Prostate gland (tissue), 2 donors: ENCODE results near the gene SZRD1. TPM values are rescaled to one million over a fixed set of nuclear protein-coding genes. Genes with fewer than 3 reads are reported as not detected.

ENCODE experiments used
- DNase-seq: peaks from one replicate; pipeline ENCODE4 v3.0.0-alpha.2; 2019; ENCODE audit warnings: low spot score
- H3K27ac ChIP-seq, 2 donors: fragments of 200-600 bp; sonication (generic); 2 replicates each; pipeline ENCODE4 v1.5.1; 2017 to 2019
- H3K27me3 ChIP-seq: fragments of 200-600 bp; sonication (generic); replicated peaks from 2 replicates; pipeline ENCODE4 v1.5.1; 2019; ENCODE audit not compliant: insufficient read depth
- H3K36me3 ChIP-seq, 2 donors: fragments of 200-600 bp; sonication (generic); 1 replicate in 1 of 2; 2 replicates in 1 of 2; pipeline versions ENCODE4 v1.5.1 to v1.8.1; 2017 to 2019
- H3K4me1 ChIP-seq: fragments of 200-600 bp; sonication (generic); replicated peaks from 2 replicates; pipeline ENCODE4 v1.5.1; 2019
- H3K4me3 ChIP-seq, 2 donors: fragments of 200-600 bp; sonication (generic); 2 replicates each; pipeline ENCODE4 v1.5.1; 2017 to 2019
- H3K9me3 ChIP-seq: fragments of 200-600 bp; sonication (generic); 2 replicates; pipeline ENCODE4 v1.5.1; 2017
- CTCF ChIP-seq, 4 experiments: fragments of 200-600 bp in 2 of 4; fragments of 450-650 bp in 2 of 4; sonication (generic) in 2 of 4; IDR thresholded peaks; 1 replicate in 3 of 4; 2 replicates in 1 of 4; pipeline ENCODE4 v1.5.1; 2016 to 2019; ENCODE audit warnings: antibody characterized with exemption in 4 of 4, mild to moderate bottlenecking in 2 of 4, moderate library complexity in 2 of 4
- POLR2A ChIP-seq: fragments of 450-650 bp; IDR thresholded peaks from one replicate; pipeline ENCODE4 v1.6.1; 2016; ENCODE audit warnings: antibody characterized with exemption, mild to moderate bottlenecking
- POLR2AphosphoS5 ChIP-seq: sonication (generic); formaldehyde crosslinking; IDR thresholded peaks from one replicate; pipeline ENCODE4 v1.6.1; 2017; ENCODE audit warnings: antibody characterized with exemption
- WGBS: methylation state at CpG from one replicate; pipeline ENCODE4 v1.1.5; 2018; 5-methylcytosine and 5-hydroxymethylcytosine counted together
- intact Hi-C: fragments of 100-400 bp; cut with DNase I; formaldehyde crosslinking; loops from one replicate; pipeline ENCODE4 v1.14.2; 2022
- total RNA-seq, 2 donors: library from RNA; depleted of rRNA; stranded (reverse); fragments of >200 nt; gene quantifications; one replicate each; pipeline ENCODE4 v1.1.0, GENCODE V29; 2016

The SZRD1 gene
- total RNA-seq, 2 donors from 2014 or later, result 64.8 to 78.6 TPM

- H3K4me3 ChIP-seq, result no peak overlapping the region
- no peak overlapping the region for H3K27ac ChIP-seq
- H3K36me3 ChIP-seq, result no peaks in the 10 kb centered on the region
- H3K9me3 ChIP-seq, result no peaks in the 10 kb centered on the region
- H3K4me1 ChIP-seq, result no peaks in the 10 kb centered on the region
- TF ChIP-seq POLR2AphosphoS5, result no peak
- no peak for TF ChIP-seq POLR2A
- 73% methylated on average over 9 of the region's 9 CpGs for WGBS
- H3K27me3 ChIP-seq, result no peaks in the 10 kb centered on the region
- intact Hi-C loops, result no loop called here
- DNase-seq, result no peak
Observed at GRCh38 chr1:16406868-16407267, 39.8 kb downstream of the SZRD1 start.

GRCh38 chr1:16409536-16410152, 42.6 kb downstream of the SZRD1 start:
- H3K27me3 ChIP-seq, result no peaks in the 10 kb centered on the region
- intact Hi-C loops, result no loop called here
- no peak overlapping the region for H3K4me3 ChIP-seq
- no peaks in the 10 kb centered on the region for H3K4me1 ChIP-seq
- H3K36me3 ChIP-seq, result no peaks in the 10 kb centered on the region
- TF ChIP-seq CTCF (IDR thresholded peaks at IDR 0.05) (no peak), POLR2A (no peak), POLR2AphosphoS5 (no peak)
- H3K27ac ChIP-seq, result no peak overlapping the region
- no peaks in the 10 kb centered on the region for H3K9me3 ChIP-seq
- 82% methylated on average over 25 of the region's 25 CpGs for whole genome bisulfite sequencing
- no peak for DNase-seq

- H3K4me3 ChIP-seq, result no peak overlapping the region
- H3K27ac ChIP-seq, result no peak overlapping the region
- no peaks in the 10 kb centered on the region for H3K27me3 ChIP-seq
- no peaks in the 10 kb centered on the region for H3K4me1 ChIP-seq
- DNase-seq, result no peak
- WGBS, result 96% methylated on average over 5 of the region's 5 CpGs
- H3K9me3 ChIP-seq, result no peaks in the 10 kb centered on the region
- intact Hi-C loops, result no loop called here
- TF ChIP-seq POLR2A (no peak), CTCF (IDR thresholded peaks at IDR 0.05) (no peak), POLR2AphosphoS5 (no peak)
- no peaks in the 10 kb centered on the region for H3K36me3 ChIP-seq
Observed at GRCh38 chr1:16410803-16411202, 43.8 kb downstream of the SZRD1 start.

- Histone ChIP-seq H3K4me3 (no peak overlapping the region), H3K36me3 (no peaks in the 10 kb centered on the region), H3K27me3 (no peaks in the 10 kb centered on the region), H3K9me3 (no peaks in the 10 kb centered on the region), H3K27ac (no peak overlapping the region), H3K4me1 (no peaks in the 10 kb centered on the region)
- no peak for DNase-seq
- intact Hi-C loops, result no loop called here
- TF ChIP-seq POLR2A (no peak), POLR2AphosphoS5 (no peak), CTCF (IDR thresholded peaks at IDR 0.05) (no peak)
- WGBS, result 86% methylated on average over 3 of the region's 3 CpGs
Observed at GRCh38 chr1:16413191-16413590, 46.1 kb downstream of the SZRD1 start.

- WGBS, result 91% methylated on average over 7 of the region's 7 CpGs
- no peak for TF ChIP-seq POLR2AphosphoS5
- TF ChIP-seq POLR2A, result no peak
- TF ChIP-seq CTCF (IDR thresholded peaks at IDR 0.05), result no peak
- Histone ChIP-seq H3K27ac (no peak overlapping the region), H3K36me3 (no peaks in the 10 kb centered on the region), H3K27me3 (no peaks in the 10 kb centered on the region), H3K9me3 (no peaks in the 10 kb centered on the region), H3K4me3 (no peak overlapping the region), H3K4me1 (no peaks in the 10 kb centered on the region)
- DNase-seq, result no peak
- intact Hi-C loops, result no loop called here
Observed at GRCh38 chr1:16418823-16419425, 51.9 kb downstream of the SZRD1 start.
